NCI-H146 treated with DMSO at 0.1 percent for 48 hours (cell line): ENCODE results near the gene MBD6.

ENCODE experiments used
- DNase-seq: peaks from one replicate; lab custom pipeline; 2025; ENCODE audit not compliant: unreplicated experiment; lab: John Stamatoyannopoulos, UW

MBD6 gene

GRCh38 chr12:57527184-57527583 is 4.6 kb downstream of the MBD6 start:
- DNase-seq = no peak

DNA sequence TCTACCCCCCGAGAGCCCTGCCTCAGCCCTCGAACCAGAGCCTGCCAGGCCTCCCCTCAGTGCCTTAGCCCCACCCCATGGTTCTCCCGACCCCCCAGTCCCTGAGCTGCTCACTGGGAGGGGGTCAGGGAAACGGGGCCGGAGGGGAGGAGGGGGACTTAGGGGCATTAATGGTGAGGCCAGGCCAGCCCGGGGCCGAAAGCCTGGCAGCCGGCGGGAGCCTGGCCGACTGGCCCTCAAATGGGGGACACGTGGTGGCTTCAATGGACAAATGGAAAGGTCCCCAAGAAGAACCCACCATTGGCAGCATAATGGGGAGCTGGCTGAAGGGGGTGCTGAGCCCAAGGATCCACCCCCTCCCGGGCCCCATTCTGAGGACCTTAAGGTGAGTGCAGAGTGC is 5.6 kb downstream of the MBD6 start:
- DNase-seq = no peak

DNA sequence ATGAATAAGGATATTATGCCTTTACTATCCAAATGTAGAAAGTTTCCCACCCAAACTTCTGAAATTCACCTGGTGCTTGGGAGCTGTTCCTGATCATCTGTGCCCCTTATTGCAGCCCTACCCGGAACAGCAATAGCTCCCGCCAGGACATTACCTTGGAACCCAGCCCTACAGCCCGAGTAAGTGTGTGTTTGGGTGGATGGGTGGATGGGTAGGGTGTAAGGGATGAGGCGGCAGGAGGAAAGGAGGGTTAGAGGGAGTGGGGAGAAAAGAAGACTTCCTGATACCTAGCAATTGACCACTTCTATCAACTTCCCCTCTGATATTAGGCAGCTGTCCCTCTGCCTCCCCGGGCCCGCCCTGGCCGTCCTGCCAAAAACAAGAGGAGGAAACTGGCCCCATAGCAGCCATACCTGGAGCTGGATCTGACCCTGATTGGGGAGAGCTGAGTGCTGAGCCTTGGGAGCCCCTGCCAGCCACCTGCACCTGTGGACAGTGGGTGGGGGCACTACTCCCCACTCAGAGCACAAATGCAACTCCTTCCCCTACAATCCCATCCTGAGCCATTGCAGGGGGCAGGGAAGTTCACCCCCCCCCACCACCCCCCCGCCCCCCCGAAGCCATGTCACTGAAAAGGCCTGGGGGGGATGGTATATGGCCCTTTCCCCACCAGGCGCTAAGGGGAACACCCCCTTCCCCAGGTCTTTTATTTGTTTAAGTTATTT is 6.4 kb downstream of the MBD6 start:
- DNase-seq = no peak

- DNase-seq = no peak
These were observed 7.2 kb downstream of the MBD6 start for GRCh38 chr12:57529831-57530230.

DNA sequence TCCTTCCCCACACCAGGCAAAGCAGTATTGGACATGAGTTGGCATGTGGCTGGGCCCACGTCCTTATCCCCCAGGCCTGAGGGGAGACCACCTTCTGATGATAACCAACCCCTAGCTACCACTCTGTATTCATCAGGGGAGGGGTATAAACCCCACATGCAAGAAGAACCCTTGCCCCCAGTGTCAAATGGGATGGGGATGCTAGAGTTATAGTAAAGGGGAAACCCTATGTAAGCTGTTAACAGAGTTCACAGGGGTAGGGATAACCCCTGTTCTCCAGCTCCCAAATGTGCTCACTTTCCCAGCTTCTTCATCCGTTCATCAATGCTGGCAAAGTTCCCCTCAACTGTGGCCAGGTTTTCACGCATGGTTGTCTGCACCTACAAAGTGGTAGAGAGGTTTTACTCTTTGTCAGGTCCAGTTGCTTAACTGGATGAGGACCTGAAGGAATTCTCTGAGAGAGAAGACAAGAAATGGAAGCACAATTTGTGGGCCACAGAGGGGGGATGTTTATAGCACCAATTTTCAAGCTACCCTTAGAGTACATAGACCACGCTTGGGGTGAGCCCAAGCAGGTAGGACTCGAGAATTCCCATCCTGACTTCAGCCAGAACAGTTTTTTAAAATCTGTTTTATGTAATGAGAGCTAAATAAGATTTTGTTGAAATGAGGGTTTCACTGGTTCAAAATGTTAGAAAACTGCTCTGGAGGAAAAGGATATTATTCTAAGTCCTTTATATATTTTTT is 7.9 kb downstream of the MBD6 start:
- no peak for DNase-seq

GRCh38 chr12:57531836-57532235 is 9.2 kb downstream of the MBD6 start:
- DNase-seq = no peak

DNA sequence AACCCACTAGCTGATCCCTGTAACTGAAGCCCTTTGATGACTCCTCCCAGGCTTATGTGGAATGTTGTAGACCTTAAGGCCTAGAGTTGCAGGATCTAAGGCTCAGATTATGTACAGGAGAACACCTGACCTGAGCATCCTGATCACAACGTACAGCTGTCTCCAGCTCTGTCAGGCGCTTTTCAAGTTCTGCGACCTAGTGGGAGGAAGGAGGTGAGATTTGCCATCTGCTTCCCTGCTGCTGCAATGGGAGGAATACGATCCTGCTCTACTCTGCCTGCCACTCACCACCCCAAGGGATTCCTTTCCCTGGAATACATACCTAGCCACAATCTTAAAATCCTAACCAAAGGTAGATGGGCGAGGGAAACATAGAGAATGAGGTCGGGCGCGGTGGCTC is 10.5 kb downstream of the MBD6 start:
- no peak for DNase-seq

DNA sequence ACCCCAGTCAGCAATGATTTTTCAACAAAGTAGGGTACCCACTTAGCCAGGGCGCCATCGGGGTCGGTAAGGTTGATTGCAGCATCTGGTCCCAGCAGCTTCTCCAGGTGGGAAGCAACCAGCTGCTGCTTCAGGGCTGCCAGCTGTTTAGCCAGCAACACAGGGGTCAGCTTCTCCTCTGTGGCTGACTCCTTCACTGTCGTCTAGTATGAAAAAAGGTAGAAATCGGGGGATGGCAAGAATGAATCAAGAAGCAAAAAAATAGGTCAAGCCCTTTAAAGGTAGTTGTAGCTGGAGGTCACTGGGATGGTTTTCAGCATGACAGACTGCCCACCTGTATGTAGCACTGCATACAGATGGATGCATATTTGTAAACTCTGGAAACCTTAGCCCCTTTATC is 11.6 kb downstream of the MBD6 start:
- no peak for DNase-seq

DNA sequence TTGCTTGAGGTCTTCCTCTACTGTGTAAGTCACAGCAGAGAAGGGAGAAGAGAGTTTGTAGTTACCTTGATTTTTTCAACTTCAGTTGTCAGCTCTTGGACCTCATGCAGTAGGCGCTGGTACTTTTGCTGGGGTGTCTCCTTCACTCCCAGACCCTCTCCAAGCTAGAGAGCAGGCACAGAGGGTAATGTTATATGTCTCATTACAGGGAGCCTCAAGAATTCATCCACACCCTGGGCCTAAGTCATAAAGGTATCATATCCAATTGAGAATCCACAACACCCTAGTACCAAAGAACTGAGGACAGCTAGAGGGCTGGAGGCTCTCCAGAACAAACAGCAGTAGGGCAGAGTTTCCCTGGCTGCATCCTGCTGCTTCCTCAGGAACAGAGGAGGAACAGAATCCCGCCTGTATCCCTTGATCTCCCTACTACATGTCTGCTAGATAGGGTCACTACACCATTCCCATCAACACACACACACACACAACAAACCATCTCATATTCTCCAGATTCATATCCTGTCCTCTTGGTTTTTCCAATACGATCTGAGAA is 12.4 kb downstream of the MBD6 start:
- no peak for DNase-seq

- DNase-seq = no peak
These were observed 13.4 kb downstream of the MBD6 start for GRCh38 chr12:57535764-57536596.

DNA sequence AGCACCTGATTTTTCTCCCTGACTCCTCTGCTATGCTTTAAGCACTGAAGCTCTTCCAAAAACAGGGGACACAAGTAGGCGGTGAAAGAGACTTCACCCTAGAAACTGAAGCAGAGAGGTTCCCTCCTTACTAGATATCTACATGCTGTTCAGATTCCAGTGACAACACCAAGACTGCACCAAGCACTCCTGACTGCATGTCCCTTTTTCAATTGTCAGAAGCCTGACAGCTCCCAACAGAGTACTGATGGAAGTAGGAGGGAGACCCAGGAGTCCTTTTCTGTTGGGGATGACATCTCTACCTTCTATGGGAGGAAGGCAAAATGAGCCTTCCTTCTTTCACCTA is 13.9 kb downstream of the MBD6 start:
- DNase-seq = no peak

DNA sequence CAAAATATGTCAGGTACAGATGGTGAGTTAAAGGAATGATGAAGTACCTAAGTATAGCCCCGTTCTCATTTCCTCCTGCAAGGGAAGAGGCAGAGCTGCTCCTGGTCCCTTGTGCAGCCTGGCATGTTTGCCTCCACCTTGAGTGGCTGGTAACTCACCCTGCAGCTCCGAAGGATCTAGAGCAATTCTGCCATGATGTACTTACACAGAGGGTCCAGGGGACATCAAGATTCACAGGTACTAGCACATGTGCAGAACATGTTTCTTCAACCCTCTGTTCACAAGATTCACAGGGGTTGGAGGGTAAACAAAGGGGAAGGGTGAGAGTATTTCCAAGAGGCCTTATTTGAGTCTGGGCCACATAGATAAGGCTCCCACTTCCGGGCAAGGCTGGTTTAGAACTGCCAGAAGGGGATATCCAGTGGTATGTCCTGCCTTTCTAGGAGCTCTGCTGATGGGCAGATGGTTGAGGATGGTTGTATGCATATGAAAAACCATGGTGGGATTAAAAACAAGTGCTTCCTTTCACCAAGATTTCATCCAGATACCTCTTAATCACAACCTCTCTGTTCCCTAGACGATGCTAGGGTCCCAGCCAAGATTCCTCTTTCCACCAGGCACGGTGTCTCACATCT is 16.6 kb downstream of the MBD6 start:
- no peak for DNase-seq

- no peak for DNase-seq
These were observed 18.4 kb downstream of the MBD6 start for GRCh38 chr12:57541001-57541400.

GRCh38 chr12:57541717-57542116 is 19.1 kb downstream of the MBD6 start:
- no peak for DNase-seq

- no peak for DNase-seq
These were observed 21.0 kb downstream of the MBD6 start for GRCh38 chr12:57543581-57543980.

GRCh38 chr12:57545809-57546437 is 23.3 kb downstream of the MBD6 start:
- DNase-seq = no peak

DNA sequence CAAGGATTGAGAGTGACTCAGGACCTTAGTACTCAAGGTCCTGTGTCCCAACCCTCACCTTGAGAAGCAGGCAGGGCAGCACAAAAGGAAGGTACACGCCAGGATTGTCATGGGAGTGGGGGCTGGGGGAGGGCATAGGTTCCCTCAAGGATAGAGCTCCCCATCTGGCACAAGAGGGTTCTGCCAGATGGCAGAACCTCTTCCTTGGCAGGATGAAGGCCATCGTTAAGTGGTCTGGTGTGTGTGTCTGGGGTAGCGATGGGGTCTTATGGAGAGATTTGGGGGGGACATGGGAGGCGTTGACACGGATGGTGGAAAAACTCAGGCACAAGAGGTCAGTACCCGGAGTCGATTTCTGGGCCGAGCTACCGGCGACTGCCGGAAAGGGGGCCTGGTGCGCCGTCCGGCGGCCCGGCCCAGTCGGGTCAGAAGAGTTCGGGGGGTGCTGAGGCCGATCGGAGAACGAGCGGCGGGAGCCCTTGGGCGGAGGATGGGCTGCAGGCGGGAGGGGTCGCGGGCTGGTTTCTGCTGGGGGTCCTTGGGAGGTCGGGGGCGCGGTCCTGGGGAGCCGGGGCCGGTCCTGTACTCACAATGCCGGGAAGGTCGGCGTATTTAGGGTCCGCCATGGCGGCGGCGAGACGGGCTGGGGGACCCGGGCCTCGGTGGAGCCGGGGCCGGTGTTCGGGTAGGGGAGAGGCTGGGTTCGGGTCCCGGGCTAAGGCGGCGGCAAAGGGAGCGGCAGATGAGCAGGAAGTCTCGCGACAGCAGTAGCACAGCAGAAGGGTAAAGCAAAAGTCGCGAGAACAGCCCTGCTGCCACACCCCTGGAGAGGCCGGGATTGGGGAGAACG is 24.0 kb downstream of the MBD6 start, which contains the start of gene DCTN2:
DCTN2 (minus strand) TSS at position 755 of the 850 bp plus-strand sequence; CDS start at position 626, 129 bp downstream.
- DNase-seq = peak; percentile 94

DNA sequence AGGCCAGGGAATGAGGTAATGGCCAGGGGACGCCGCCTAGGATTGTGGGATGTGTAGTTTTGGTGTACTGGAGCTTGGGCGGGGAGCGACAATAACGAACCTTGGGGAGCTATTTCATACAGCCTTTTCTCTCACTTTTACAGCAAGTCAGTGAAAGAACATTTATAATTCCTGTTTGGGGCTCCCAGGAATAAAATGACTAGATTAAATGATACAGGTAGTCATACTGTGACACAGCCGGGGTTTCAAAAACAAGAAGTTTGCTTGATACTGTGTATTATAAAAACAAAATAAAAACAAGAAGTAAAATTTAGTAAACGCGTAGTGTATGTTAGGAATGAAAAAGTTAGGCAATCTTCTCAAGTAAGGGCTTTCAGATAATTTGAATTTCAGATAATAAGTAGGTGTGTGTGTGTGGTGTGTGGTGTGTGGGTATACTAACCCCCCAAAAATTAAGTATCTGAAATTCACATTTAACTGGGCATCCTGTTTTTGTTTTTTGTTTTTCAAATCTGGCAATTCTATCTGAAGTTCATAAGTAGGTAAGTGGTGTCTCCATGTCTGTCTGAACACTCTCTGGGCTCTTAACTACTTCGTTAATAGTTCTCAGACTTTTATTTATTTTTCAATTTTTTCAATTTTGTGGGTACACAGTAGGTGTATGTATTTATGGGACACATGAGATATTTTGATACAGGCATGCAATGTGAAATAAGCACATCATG is 24.8 kb downstream of the MBD6 start:
- DNase-seq = no peak

DNA sequence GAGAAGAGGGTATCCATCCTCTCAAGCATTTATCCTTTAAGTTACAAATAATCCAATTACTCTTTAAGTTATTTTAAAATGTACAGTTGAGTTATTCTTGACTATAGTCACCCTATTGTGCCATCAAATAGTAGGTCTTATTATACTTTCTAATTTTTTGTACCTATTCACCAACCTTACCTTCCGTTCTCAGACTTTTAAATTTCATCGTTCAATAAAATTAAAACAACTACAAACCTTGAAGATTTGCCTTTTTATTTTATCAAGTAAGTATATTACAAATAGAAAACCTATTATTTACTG is 25.3 kb downstream of the MBD6 start:
- DNase-seq = no peak
